ENCODE results near the gene LRRIQ1. TPM values are rescaled to one million over a fixed set of nuclear protein-coding genes. Genes with fewer than 3 reads are reported as not detected.

The LRRIQ1 gene
- total RNA-seq, 4 donors from 2014 or later: 0.44 TPM; not detected in 3

DNA sequence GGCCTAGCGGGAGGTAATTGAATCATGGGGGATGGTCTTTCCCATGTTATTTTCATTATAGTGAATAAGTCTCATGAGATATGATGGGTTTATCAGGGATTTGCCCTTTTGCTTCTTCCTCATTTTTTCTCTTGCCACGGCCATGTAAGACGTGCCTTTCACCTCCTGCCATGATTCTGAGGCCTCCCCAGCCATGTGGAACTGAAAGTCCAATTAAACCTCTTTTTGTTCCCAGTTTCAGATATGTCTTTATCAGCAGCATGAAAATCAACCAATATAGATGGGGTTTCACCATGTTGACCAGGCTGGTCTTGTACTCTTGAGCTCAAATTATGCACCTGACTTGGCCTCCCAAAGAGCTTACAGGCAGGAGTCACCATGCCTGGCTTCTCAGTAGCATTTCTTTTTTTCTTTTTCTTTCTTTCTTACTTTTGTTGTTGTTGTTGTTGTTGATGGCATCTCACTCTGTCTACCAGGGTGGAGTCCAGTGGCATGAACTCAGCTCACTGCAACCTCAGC lies 33.3 kb upstream of the LRRIQ1 start:
- TF ChIP-seq, protein P1, sequence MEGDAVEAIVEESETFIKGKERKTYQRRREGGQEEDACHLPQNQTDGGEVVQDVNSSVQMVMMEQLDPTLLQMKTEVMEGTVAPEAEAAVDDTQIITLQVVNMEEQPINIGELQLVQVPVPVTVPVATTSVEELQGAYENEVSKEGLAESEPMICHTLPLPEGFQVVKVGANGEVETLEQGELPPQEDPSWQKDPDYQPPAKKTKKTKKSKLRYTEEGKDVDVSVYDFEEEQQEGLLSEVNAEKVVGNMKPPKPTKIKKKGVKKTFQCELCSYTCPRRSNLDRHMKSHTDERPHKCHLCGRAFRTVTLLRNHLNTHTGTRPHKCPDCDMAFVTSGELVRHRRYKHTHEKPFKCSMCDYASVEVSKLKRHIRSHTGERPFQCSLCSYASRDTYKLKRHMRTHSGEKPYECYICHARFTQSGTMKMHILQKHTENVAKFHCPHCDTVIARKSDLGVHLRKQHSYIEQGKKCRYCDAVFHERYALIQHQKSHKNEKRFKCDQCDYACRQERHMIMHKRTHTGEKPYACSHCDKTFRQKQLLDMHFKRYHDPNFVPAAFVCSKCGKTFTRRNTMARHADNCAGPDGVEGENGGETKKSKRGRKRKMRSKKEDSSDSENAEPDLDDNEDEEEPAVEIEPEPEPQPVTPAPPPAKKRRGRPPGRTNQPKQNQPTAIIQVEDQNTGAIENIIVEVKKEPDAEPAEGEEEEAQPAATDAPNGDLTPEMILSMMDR (IDR thresholded peaks at IDR 0.05; ENCODE audit: low read depth): no peak

DNA sequence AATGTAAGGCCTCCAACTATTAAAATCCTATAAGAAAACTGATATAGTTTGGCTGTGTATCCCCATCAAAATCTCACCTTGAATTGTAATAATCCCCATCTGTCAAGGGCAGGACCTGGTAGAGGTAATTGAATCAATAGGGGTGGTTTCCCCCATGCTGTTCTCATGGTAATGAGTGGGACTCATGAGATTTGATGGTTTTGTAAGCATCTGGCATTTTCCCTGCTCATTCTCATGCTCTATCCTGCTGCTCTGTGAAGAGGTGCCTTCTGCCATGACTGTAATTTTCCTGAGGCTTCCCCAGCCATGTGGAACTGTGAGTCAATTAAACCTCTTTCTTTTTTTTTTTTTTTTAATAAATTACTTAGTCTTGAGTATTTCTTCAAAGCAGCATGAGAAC lies 31.9 kb upstream of the LRRIQ1 start:
- TF ChIP-seq, protein P1 (IDR thresholded peaks at IDR 0.05; ENCODE audit: low read depth): no peak

DNA sequence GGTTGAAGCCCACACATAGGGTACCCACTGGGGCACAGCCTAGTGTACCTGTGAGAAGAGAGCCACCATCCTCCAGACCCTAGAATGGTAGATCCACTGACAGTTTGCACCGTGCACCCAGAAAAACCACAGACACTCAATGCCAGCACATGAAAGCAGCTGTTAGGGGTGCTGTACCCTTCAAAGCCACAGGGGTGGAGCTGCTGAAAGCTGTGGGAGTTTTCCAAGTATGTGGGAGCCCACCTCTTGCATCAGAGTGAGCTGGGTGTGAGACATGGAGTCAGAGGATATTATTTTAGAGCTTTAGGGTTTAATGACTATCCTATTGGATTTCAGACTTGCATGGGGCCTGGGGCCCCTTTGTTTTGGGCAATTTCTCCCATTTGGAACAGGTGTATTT lies 30.5 kb upstream of the LRRIQ1 start:
- TF ChIP-seq, protein P1 (IDR thresholded peaks at IDR 0.05; ENCODE audit: low read depth): no peak

DNA sequence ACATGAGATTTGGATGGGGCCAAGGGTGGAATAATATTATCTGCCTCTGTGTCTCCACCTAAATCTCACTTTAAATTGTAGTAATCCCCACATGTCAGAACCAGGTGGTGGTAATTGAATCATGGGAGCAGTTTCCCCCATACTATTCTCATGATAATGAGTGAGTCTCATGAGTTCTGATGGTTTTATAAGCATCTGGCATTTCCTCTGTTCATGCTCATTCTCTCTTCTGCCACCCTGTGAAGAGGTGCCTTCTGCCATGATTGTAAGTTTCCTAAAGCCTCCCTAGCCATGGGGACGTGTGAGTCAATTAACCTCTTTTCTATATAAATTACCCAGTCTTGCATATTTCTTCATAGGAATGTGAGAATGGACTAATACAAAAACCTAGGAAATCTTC lies 29.9 kb upstream of the LRRIQ1 start:
- TF ChIP-seq, protein P1 (IDR thresholded peaks at IDR 0.05; ENCODE audit: low read depth): no peak

DNA sequence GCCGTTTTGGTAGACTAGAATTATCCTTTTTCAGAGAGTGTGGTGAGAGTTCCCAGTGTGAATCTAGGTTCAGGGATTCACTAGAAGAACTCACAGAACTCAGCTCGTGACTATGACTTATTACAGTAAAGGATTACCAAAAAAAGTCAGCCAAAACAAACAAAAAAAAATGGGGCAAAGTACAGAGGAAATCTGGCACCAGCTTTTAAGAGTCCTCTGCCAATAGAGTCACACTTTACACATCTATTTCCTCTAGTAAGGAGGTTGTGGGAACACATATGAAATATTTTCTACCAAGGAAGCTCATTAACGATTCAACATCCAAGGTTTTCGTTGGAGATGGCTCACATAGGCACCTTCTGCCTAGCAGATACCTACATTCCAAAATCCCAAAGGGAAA lies 28.3 kb upstream of the LRRIQ1 start:
- TF ChIP-seq, protein P1 (IDR thresholded peaks at IDR 0.05; ENCODE audit: low read depth): no peak

DNA sequence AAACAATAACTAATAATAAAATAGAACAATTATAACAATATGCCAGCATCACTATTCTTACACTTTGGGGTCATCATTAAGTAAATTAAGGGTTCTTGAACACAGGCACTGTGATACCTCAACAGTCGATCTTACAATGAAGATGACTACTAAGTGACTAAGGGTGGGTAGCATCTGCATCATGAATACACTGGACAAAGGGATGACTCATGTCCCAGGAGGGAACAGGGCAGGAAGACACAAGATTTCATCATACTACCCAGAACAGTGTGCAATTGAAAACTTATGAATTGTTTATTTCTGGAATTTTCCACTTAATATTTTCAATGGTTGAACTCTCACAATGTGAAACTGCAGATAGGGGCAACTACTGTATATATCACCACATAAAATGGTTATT lies 19.7 kb upstream of the LRRIQ1 start:
- TF ChIP-seq, protein P1 (IDR thresholded peaks at IDR 0.05; ENCODE audit: low read depth): no peak

DNA sequence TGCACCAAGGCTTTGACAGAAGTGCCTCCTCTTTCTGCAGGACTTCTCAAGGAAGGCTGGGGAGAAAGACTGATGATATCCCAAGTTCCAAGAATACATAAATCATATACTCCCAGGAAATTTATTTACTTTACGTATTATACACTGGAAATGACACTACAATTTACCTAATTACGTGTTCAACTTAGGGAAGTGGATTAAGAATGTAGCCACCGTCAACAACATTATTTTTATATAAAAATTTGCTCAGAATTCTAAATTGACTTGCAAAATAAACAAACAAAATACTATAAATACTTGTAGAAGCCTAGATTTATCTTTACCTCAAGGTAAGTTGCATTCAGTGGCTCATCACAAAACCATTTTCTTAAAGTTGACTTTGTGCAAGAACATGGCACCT lies 19.0 kb upstream of the LRRIQ1 start:
- TF ChIP-seq, protein P1 (IDR thresholded peaks at IDR 0.05; ENCODE audit: low read depth): no peak
